ENCODE results near the gene ATF3.

ATF3 gene

DNA sequence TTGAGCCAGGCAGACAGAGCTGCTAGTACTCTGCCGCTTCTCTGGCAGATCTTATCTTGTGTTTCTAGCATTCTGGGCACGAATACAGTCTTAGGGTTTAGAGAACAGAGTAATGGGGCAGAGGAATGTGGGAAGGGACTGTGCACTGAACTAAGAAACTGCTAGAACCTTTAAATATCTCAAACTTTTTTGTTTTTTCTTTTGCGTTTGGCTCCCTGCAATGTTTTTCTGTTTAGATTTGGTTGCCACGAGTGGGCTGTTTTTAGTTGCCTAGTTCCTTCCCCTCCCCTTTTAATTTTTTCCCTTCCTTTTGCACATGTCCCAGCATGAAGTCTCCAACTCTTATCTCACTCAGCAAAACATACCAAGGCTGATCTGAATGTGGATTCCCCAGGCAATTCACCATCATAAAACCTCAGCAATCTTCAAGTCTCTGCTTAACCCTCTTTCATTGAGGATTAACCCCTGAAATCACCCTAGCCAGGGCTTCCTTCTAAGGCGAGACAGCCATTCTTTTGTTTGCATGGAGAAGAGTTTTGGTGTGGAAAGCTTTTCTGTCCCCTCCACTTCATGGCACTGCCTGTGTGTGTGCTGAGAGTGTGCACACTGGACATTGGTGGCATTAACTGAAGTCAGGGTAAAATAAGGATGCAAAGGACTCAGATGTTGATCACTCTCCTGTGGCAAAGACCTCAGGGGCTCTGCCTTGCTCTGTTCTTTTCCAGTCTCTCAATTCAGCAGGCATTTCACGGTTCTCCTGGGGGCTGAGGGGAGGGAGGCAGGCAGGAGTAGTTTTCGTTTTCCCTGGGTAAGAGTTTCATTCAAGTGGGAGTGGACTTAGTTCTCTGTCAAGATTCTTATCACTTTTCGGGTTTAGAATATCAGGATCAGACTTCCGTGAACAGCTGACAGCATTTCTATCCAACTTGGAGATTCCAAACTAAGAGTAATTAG, 2.8 kb upstream of the ATF3 start:
- TF ChIP-seq, protein P1, sequence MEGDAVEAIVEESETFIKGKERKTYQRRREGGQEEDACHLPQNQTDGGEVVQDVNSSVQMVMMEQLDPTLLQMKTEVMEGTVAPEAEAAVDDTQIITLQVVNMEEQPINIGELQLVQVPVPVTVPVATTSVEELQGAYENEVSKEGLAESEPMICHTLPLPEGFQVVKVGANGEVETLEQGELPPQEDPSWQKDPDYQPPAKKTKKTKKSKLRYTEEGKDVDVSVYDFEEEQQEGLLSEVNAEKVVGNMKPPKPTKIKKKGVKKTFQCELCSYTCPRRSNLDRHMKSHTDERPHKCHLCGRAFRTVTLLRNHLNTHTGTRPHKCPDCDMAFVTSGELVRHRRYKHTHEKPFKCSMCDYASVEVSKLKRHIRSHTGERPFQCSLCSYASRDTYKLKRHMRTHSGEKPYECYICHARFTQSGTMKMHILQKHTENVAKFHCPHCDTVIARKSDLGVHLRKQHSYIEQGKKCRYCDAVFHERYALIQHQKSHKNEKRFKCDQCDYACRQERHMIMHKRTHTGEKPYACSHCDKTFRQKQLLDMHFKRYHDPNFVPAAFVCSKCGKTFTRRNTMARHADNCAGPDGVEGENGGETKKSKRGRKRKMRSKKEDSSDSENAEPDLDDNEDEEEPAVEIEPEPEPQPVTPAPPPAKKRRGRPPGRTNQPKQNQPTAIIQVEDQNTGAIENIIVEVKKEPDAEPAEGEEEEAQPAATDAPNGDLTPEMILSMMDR (IDR thresholded peaks at IDR 0.05; ENCODE audit: borderline replicate concordance, insufficient read depth, low read depth, low read length) = no peak
- H3K4me3 ChIP-seq (ENCODE audit: low read depth, low read length) = no peak overlapping the region

DNA sequence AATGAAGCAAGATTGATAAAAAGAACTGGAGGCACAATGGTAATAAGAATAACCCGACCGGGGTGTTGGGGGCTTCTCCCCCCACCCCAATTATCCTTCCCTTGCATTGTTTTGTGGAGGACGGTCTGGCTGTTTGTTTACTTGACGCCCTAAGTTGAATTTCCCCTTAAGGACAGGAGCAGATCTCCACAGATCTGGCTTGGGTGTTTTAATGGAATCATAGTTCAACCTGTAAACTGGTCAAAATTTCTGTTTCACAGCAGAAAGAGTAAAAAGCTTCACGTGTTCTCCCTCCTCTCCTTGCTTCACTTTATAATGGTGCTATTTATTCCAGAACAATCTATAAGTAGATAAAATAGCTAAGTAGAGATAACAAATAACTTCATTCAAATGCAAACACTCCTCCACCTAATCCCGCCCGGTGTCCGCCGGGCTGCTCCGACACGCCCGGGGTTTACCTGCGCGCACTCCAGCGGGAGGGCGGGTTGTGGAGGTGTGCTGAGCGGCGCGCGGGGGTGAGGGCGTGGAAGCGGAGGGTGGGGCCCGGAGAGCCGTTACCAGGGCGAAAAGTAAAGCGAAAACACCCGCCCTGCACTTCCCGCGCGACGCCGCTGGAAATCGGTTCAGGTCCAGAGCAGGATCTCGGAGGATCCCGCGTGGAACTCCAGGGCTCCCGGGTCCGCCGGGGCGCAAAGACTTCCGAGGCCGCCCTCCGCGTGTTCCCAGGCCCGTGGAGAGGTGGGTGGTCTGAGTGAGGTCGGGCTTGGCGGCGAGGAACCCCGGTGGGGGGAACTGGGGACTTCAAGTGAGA, 2.0 kb upstream of the ATF3 start:
- peak overlapping the region; percentile 73 for H3K4me3 ChIP-seq (ENCODE audit: low read depth, low read length)
- TF ChIP-seq, protein P1 (IDR thresholded peaks at IDR 0.05; ENCODE audit: borderline replicate concordance, insufficient read depth, low read depth, low read length) = no peak

DNA sequence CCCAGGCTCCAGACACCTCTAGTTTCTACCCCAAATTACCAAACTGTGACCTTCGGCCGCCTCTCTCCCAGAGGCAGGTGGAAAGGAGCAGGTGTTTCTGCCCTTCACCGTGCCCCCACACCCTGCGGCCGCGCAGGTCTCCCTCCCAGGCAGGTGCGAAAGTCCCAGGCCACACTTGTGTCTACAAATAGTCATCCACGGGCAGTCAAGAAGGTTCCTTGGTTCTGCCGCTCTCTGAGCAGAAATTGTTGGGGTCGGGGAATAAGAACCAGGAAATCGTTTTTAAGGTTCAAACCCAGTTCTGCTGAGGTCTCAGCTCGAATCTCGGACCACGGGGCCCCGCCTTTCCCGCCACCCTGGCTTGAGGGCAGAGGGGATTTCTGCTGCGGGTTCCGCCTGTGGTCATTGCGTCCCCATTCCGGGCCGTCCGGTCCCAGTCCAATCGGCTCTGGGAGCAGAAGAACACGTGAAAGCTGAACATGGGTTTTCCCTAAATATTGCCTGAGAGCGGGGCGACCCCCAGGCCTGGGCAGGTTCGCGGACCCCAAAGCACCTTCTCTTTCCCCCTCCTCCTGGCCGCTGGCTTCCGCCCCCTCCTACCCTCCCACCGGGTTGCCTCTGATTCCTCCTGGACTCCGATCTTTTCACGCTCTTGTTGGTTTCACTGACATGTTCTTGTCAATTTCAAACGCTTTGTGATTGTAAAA, 1.2 kb upstream of the ATF3 start:
- TF ChIP-seq, protein P1 (IDR thresholded peaks at IDR 0.05; ENCODE audit: borderline replicate concordance, insufficient read depth, low read depth, low read length) = no peak
- peak overlapping the region; percentile 73 for H3K4me3 ChIP-seq (ENCODE audit: low read depth, low read length)

DNA sequence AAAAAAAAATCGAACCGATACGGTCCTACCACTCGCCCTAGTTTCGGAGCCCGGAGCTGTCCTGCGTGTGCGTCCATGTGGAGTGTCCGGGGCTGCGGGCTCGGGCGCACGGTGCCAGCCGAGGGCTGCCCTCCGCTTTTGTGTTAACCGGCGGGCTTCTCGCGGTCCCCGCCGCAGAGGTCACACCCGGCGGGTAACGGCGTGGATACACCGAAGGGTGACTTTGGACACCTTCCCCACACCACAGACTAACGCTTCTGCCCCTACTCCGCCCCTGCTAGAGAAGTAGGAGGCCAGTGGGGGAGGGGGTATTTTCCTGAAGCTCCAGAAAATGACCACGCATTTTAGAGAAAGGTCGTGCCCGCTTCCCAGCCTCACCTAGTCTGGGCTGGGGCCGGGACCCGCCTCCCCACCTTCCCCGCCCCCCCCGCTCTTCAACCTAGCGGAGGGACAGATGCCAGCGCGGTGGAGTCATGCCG, 609 bp upstream of the ATF3 start:
- TF ChIP-seq, protein P1 (IDR thresholded peaks at IDR 0.05; ENCODE audit: borderline replicate concordance, insufficient read depth, low read depth, low read length) = no peak
- H3K4me3 ChIP-seq (ENCODE audit: low read depth, low read length) = peak overlapping the region; percentile 73

- TF ChIP-seq, protein P1 (IDR thresholded peaks at IDR 0.05; ENCODE audit: borderline replicate concordance, insufficient read depth, low read depth, low read length) = peak; percentile 79
- H3K4me3 ChIP-seq (ENCODE audit: low read depth, low read length) = peak overlapping the region; percentile 73
These were observed 569 bp downstream of the ATF3 start for GRCh38 chr1:212608959-212609700.
